Testis (tissue), 3 donors: ENCODE results near the gene RPL41. TPM values are rescaled to one million over a fixed set of nuclear protein-coding genes. Genes with fewer than 3 reads are reported as not detected.
A peak's percentile ranks its signal among the peaks of the same experiment; 100 is the strongest.
"Not testable (repeated sequence)": the region's sequence is repeated elsewhere in the genome, so short reads cannot be mapped to it uniquely, and the experiment has no call there.

ENCODE experiments used
- DNase-seq: peaks from one replicate; pipeline ENCODE4 v3.0.0-alpha.2; 2019
- H3K27ac ChIP-seq, 2 donors: fragments of 200-600 bp; sonication (generic); one replicate each; pipeline ENCODE4 v1.5.1; 2019
- H3K27me3 ChIP-seq: fragments of 200-600 bp; sonication (generic); one replicate; pipeline ENCODE4 v1.5.1; 2019
- H3K36me3 ChIP-seq: fragments of 200-600 bp; sonication (generic); one replicate; pipeline ENCODE4 v1.5.1; 2017; ENCODE audit warnings: low read depth; ENCODE audit errors: missing control alignments
- H3K4me1 ChIP-seq: fragments of 200-600 bp; sonication (generic); one replicate; pipeline ENCODE4 v1.5.1; 2019
- H3K4me3 ChIP-seq, 2 donors: fragments of 200-600 bp; sonication (generic); one replicate each; pipeline ENCODE4 v1.5.1; 2017 to 2019
- H3K9me3 ChIP-seq: fragments of 200-600 bp; sonication (generic); one replicate; pipeline ENCODE4 v1.5.1; 2017
- CTCF ChIP-seq, 3 experiments: fragments of 450-650 bp in 2 of 3; fragments of 200-600 bp in 1 of 3; sonication (generic) in 1 of 3; IDR thresholded peaks; one replicate each; pipeline ENCODE4 v1.5.1; 2016 to 2019; ENCODE audit warnings: antibody characterized with exemption in 3 of 3, mild to moderate bottlenecking in 2 of 3, moderate library complexity in 1 of 3
- POLR2A ChIP-seq: fragments of 450-650 bp; IDR thresholded peaks from one replicate; pipeline ENCODE4 v1.6.1; 2017; ENCODE audit warnings: antibody characterized with exemption, mild to moderate bottlenecking, moderate library complexity
- WGBS, 2 donors: methylation state at CpG; one replicate each; pipeline ENCODE4 v1.1.5; 2018; 5-methylcytosine and 5-hydroxymethylcytosine counted together
- intact Hi-C: fragments of 100-400 bp; cut with DNase I; formaldehyde crosslinking; loops from one replicate; pipeline ENCODE4 v1.15.1; 2023; ENCODE audit warnings: low total_unique reads
- polyA plus RNA-seq: library from polyadenylated mRNA; stranded (reverse); fragments of 350-450 nt; fragmentation: Illumina TruSeq; extraction: RNeasy Lipid Tissue Mini Kit (QIAGEN cat#74804); gene quantifications from one replicate; pipeline ENCODE4 v1.2.3, GENCODE V29; 2014; ENCODE audit warnings: low read depth, low replicate concordance; ENCODE audit not compliant: insufficient read depth
- total RNA-seq, 2 donors: library from RNA; depleted of rRNA; stranded (reverse); fragments of >200 nt; gene quantifications; one replicate each; pipeline ENCODE4 v1.2.3, GENCODE V29; 2016

Gene RPL41
- total and polyA plus RNA-seq, 3 donors from 2014 or later, result 1,066 to 2,323 (median 1,985) TPM

DNA sequence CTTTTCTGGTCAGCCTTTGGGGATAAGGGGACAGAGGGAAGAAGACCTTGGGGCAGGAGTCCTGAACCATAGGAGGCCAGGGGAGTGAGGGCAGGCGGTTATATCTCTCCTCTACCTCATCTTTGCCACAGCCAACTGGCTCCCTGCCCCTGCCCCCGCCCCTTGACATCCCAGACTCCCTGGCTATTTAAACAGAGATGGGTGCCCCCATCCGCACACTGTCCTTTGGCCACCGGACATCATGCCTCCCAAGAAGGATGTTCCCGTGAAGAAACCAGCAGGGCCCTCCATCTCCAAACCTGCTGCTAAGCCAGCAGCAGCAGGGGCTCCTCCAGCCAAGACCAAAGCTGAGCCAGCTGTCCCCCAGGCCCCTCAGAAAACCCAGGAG is 37.2 kb downstream of the RPL41 start:
- Histone ChIP-seq H3K4me3 (no peak overlapping the region), H3K9me3 (no peaks in the 10 kb centered on the region), H3K4me1 (peaks cover 25% of the 10 kb centered on the region), H3K27ac (peak overlapping the region; percentile 77 to 92), H3K27me3 (no peaks in the 10 kb centered on the region), H3K36me3 (no peaks in the 10 kb centered on the region)
- intact Hi-C loops, result no loop called here
- peak; percentile 76 for DNase-seq
- TF ChIP-seq CTCF (IDR thresholded peaks at IDR 0.05) (no peak), POLR2A (no peak)
- WGBS, 2 donors, result 54 to 60% methylated on average over 5 of the region's 5 CpGs

- DNase-seq, result no peak
- H3K27me3 ChIP-seq, result no peaks in the 10 kb centered on the region
- peaks cover 26% of the 10 kb centered on the region for H3K4me1 ChIP-seq
- TF ChIP-seq CTCF (IDR thresholded peaks at IDR 0.05) (no peak), POLR2A (no peak)
- H3K36me3 ChIP-seq, result no peaks in the 10 kb centered on the region
- intact Hi-C loops, result no loop called here
- no peak overlapping the region for H3K4me3 ChIP-seq
- H3K9me3 ChIP-seq, result no peaks in the 10 kb centered on the region
- peak overlapping the region in 1 of 2 donors; percentile 92 for H3K27ac ChIP-seq
- WGBS, 2 donors, result 83 to 95% methylated on average over 1 of the region's 1 CpG
These were observed 37.9 kb downstream of the RPL41 start for GRCh38 chr12:56154246-56154771.

DNA sequence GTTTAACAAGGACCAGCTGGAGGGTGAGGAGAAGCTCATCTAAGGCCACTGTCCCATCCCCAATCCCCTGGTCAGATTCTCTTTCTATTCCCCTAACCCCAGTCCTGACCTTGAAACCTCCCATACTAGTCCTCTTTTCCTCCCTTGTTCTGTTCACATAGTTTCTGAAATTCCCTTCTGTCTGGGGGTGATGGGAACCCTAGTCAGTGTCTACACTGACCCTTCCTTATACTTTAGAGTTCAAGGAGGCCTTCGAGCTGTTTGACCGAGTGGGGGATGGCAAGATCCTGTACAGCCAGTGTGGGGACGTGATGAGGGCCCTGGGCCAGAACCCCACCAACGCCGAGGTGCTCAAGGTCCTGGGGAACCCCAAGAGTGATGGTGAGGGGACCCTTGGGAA is 38.4 kb downstream of the RPL41 start:
- WGBS, 2 donors, result 75 to 93% methylated on average over 5 of the region's 5 CpGs
- H3K36me3 ChIP-seq, result no peaks in the 10 kb centered on the region
- H3K27ac ChIP-seq, result no peak overlapping the region
- H3K27me3 ChIP-seq, result no peaks in the 10 kb centered on the region
- intact Hi-C loops, result no loop called here
- H3K4me1 ChIP-seq, result peaks cover 31% of the 10 kb centered on the region
- no peak for TF ChIP-seq POLR2A
- TF ChIP-seq CTCF (IDR thresholded peaks at IDR 0.05), result no peak
- no peak for DNase-seq
- H3K9me3 ChIP-seq, result no peaks in the 10 kb centered on the region
- no peak overlapping the region for H3K4me3 ChIP-seq

- no peak for TF ChIP-seq CTCF (IDR thresholded peaks at IDR 0.05)
- no peak for TF ChIP-seq POLR2A
- Histone ChIP-seq H3K4me3 (no peak overlapping the region), H3K4me1 (peaks cover 36% of the 10 kb centered on the region), H3K27ac (no peak overlapping the region), H3K36me3 (no peaks in the 10 kb centered on the region), H3K27me3 (no peaks in the 10 kb centered on the region), H3K9me3 (no peaks in the 10 kb centered on the region)
- DNase-seq, result no peak
- 93 to 94% methylated on average over 11 of the region's 11 CpGs for WGBS, 2 donors
- intact Hi-C loops, result no loop called here
These were observed 38.9 kb downstream of the RPL41 start for GRCh38 chr12:56155256-56155845.

- DNase-seq, intact Hi-C loops, H3K9me3 ChIP-seq, H3K36me3 ChIP-seq, H3K27me3 ChIP-seq: not testable (repeated sequence)
- Histone ChIP-seq H3K4me1 (peaks cover 45% of the 10 kb centered on the region), H3K4me3 (peak overlapping the region; percentile 76 to 85), H3K27ac (peak overlapping the region; percentile 98 to 99)
- 82 to 87% methylated on average over 21 of the region's 21 CpGs for WGBS, 2 donors
These were observed 40.2 kb downstream of the RPL41 start for GRCh38 chr12:56156464-56157200.
